IPS-18c (cell line): ENCODE data around the gene LMOD2.

Experiments
- H3K4me3 ChIP-seq: 2 replicates; pipeline ENCODE4 v1.7.0; 2013; ENCODE audit warnings: low read depth, mild to moderate bottlenecking, low read length, moderate library complexity; ENCODE audit not compliant: insufficient read depth
- H3K9me3 ChIP-seq: one replicate; pipeline ENCODE4 v1.6.1; 2013; ENCODE audit warnings: mild to moderate bottlenecking, low read length, moderate library complexity; ENCODE audit not compliant: control insufficient read depth, insufficient read depth

Gene LMOD2

GRCh38 chr7:123682690-123683089, 27.0 kb downstream of the LMOD2 start:
- Histone ChIP-seq H3K4me3 (no peak overlapping the region), H3K9me3 (no peaks in the 10 kb centered on the region)

- Histone ChIP-seq H3K9me3 (no peaks in the 10 kb centered on the region), H3K4me3 (no peak overlapping the region)
These were observed 31.5 kb downstream of the LMOD2 start for GRCh38 chr7:123687161-123687560.

- no peaks in the 10 kb centered on the region for H3K9me3 ChIP-seq
- no peak overlapping the region for H3K4me3 ChIP-seq
These were observed 32.1 kb downstream of the LMOD2 start for GRCh38 chr7:123687727-123688126.

GRCh38 chr7:123689250-123689649, 33.6 kb downstream of the LMOD2 start:
- H3K4me3 ChIP-seq = no peak overlapping the region
- no peaks in the 10 kb centered on the region for H3K9me3 ChIP-seq

GRCh38 chr7:123690550-123690949, 34.9 kb downstream of the LMOD2 start:
- H3K9me3 ChIP-seq = no peaks in the 10 kb centered on the region
- no peak overlapping the region for H3K4me3 ChIP-seq

GRCh38 chr7:123692471-123692877, 36.8 kb downstream of the LMOD2 start:
- Histone ChIP-seq H3K9me3 (no peaks in the 10 kb centered on the region), H3K4me3 (no peak overlapping the region)

- Histone ChIP-seq H3K4me3 (no peak overlapping the region), H3K9me3 (no peaks in the 10 kb centered on the region)
These were observed 40.4 kb downstream of the LMOD2 start for GRCh38 chr7:123695944-123696677.

- no peaks in the 10 kb centered on the region for H3K9me3 ChIP-seq
- H3K4me3 ChIP-seq = no peak overlapping the region
These were observed 49.7 kb downstream of the LMOD2 start for GRCh38 chr7:123705211-123705901.

GRCh38 chr7:123709525-123709924, 53.9 kb downstream of the LMOD2 start:
- Histone ChIP-seq H3K9me3 (no peaks in the 10 kb centered on the region), H3K4me3 (no peak overlapping the region)

- H3K4me3 ChIP-seq = no peak overlapping the region
These were observed 55.0 kb downstream of the LMOD2 start for GRCh38 chr7:123710683-123711082.

GRCh38 chr7:123711832-123712293, 56.2 kb downstream of the LMOD2 start:
- no peak overlapping the region for H3K4me3 ChIP-seq
- H3K9me3 ChIP-seq = no peaks in the 10 kb centered on the region

More at GRCh38 chr7:123710683-123711082, 55.0 kb downstream of the LMOD2 start:
- H3K9me3 ChIP-seq = no peaks in the 10 kb centered on the region

GRCh38 chr7:123712619-123713018, 57.0 kb downstream of the LMOD2 start:
- Histone ChIP-seq H3K9me3 (no peaks in the 10 kb centered on the region), H3K4me3 (no peak overlapping the region)
